Subcutaneous adipose tissue (tissue), 4 donors: ENCODE data around the gene RAD51B. TPM values are rescaled to one million over a fixed set of nuclear protein-coding genes. Genes with fewer than 3 reads are reported as not detected.

Source experiments
- CTCF ChIP-seq: fragments of 450-650 bp; IDR thresholded peaks from one replicate; pipeline ENCODE4 v1.5.1; 2016; ENCODE audit warnings: low read depth, mild to moderate bottlenecking, control low read depth, antibody characterized with exemption, moderate library complexity
- total RNA-seq, 4 donors: library from RNA; depleted of rRNA; stranded (reverse); fragments of >200 nt; gene quantifications; one replicate each; pipeline ENCODE4 v1.1.0, GENCODE V29; 2016

RAD51B gene
- total RNA-seq, 4 donors from 2014 or later: 9.7 to 24.1 (median 16.7) TPM

DNA sequence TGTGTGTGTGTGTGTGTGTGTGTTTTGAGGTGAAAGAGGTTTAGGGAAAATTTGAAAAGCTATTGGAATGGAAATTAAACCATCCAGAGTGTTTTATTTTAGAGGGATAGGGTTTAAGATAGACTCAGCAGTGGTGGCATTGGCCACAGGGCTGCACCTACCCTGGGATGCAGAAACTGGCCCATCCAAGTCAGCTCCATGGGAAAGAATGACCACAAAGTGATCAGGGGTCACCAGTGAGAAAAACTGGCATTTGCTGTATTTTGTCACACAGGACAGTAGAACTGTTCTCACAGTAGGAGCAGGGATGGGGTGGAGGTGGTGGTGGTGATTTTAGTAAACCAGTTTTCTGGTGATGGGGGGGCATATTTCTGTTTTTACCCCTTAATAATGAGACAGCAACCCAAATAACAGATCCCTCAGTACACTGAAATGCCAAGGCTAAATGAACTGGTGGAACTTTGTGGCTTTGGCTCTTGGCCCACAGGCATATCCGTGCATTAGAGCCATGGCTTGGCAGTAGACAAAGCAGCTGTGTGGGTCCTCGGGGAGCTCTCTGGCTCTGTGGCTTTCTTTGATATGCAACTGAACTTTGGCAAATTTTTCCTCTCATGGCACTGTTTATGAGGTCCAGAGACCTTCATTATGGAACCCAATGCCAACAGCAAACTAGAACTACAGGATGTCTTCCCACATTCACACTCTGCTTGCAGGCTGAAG, 625.0 kb downstream of the RAD51B start:
- TF ChIP-seq CTCF: no peak

- TF ChIP-seq CTCF: no peak
These were observed 626.9 kb downstream of the RAD51B start for GRCh38 chr14:68446243-68447040.

DNA sequence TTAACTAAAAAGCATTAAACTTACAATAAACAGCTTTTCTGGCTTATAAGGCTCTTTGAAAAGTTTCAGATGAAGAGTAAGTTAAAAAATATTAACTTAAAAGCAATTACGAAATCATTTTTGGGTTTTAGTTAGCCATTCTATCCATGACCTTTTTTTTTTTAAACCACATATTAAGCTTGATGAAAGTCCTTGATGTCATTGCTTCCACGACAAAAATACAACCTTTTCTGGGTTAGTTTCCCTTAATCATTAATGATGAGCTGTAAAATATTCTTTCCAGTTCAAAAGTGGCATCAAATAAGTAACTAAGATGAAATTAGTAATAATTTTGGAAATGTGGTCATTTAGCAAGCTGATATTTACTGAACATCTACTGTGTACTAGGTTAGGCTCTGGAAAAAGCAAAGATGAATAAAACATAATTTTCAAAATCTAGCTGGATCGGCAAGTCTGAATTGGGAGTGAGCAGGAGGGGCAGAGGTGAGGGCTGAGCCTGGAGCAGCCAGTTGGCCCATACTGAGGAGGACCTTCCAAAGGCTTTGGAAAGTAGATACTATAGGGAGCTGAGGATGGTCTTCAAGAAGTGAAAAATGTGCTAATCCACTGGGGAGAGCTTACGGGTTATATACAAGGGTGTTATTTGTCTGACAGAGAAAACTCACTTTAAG, 628.1 kb downstream of the RAD51B start:
- TF ChIP-seq CTCF: no peak

DNA sequence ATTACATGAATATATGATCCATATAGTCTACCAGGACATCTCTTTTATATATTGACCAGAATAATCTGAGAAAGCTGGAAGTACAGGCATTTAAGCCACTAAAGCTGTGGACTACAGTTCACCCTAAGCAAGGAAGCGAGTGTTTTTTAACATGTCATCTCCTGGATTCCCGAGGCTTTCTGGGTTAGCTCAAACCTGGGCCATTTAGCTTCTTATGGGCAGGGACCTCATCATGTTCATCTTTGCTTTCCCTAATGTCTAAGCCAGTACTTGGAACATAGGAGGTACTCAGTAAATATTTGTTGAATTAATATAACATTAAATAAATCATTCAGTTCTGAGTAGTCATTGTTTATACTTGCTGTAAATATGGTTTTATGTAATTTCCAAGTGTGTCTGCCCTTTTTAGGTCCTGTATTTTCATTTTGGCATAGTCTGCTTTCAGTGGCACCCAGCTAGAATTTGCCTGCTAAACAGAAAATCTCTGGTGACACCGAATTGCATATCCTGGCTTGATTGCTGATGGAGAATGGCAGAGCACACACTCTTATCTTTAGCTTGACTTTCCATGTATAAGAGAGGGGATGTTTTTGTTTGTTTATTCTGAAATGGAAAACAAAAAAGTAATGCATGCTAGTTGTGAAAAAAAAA, 628.8 kb downstream of the RAD51B start:
- TF ChIP-seq CTCF: no peak

- no peak for TF ChIP-seq CTCF
These were observed 630.1 kb downstream of the RAD51B start for GRCh38 chr14:68449561-68450181.

- no peak for TF ChIP-seq CTCF
These were observed 631.0 kb downstream of the RAD51B start for GRCh38 chr14:68450391-68451120.
